NCI-H2196 (cell line): ENCODE results near the gene PITPNB.
A peak's percentile ranks its signal among the peaks of the same experiment; 100 is the strongest.

Experiments
- DNase-seq: peaks from one replicate; lab custom pipeline; 2025; ENCODE audit not compliant: unreplicated experiment; lab: John Stamatoyannopoulos, UW

Gene PITPNB

GRCh38 chr22:27834364-27835185 lies 84.5 kb downstream of the PITPNB start:
- no peak for DNase-seq

- no peak for DNase-seq
Measured at GRCh38 chr22:27833803-27834202, 85.3 kb downstream of the PITPNB start.

GRCh38 chr22:27832606-27833005 lies 86.5 kb downstream of the PITPNB start:
- no peak for DNase-seq

GRCh38 chr22:27829620-27830019 lies 89.4 kb downstream of the PITPNB start:
- DNase-seq: no peak

- no peak for DNase-seq
Measured at GRCh38 chr22:27827604-27828587, 91.2 kb downstream of the PITPNB start.

- no peak for DNase-seq
Measured at GRCh38 chr22:27825174-27825573, 93.9 kb downstream of the PITPNB start.

GRCh38 chr22:27823221-27823620 lies 95.8 kb downstream of the PITPNB start:
- no peak for DNase-seq

- no peak for DNase-seq
Measured at GRCh38 chr22:27820896-27821866, 97.9 kb downstream of the PITPNB start.

GRCh38 chr22:27816552-27816951 lies 102.5 kb downstream of the PITPNB start:
- DNase-seq: no peak

GRCh38 chr22:27815826-27816530 lies 103.1 kb downstream of the PITPNB start:
- no peak for DNase-seq

- no peak for DNase-seq
Measured at GRCh38 chr22:27814993-27815392, 104.1 kb downstream of the PITPNB start.

- DNase-seq: no peak
Measured at GRCh38 chr22:27811778-27812177, 107.3 kb downstream of the PITPNB start.

- DNase-seq: peak; percentile 53
Measured at GRCh38 chr22:27810609-27811151, 108.4 kb downstream of the PITPNB start.

- DNase-seq: no peak
Measured at GRCh38 chr22:27809700-27810608, 109.1 kb downstream of the PITPNB start.

GRCh38 chr22:27809226-27809603 lies 109.8 kb downstream of the PITPNB start:
- peak; percentile 10 for DNase-seq

GRCh38 chr22:27808451-27809225 lies 110.4 kb downstream of the PITPNB start:
- no peak for DNase-seq

GRCh38 chr22:27805841-27806240 lies 113.2 kb downstream of the PITPNB start:
- no peak for DNase-seq
